Measurements from ENCODE around the gene TAS1R1.

GRCh38 chr1:6613361-6614018, 58.4 kb downstream of the TAS1R1 start, which contains the start of gene PHF13:
- TF ChIP-seq CTCF (IDR thresholded peaks at IDR 0.05; ENCODE audit: low read depth, low read length, poor library complexity, severe bottlenecking) = no peak
- no peak for TF ChIP-seq EZH2phosphoT487 (IDR thresholded peaks at IDR 0.05; ENCODE audit: borderline replicate concordance, low read length)
